ENCODE measurements around the gene OTOP1.
"Not testable (repeated sequence)": the region's sequence is repeated elsewhere in the genome, so short reads cannot be mapped to it uniquely, and the experiment has no call there.

The OTOP1 gene

DNA sequence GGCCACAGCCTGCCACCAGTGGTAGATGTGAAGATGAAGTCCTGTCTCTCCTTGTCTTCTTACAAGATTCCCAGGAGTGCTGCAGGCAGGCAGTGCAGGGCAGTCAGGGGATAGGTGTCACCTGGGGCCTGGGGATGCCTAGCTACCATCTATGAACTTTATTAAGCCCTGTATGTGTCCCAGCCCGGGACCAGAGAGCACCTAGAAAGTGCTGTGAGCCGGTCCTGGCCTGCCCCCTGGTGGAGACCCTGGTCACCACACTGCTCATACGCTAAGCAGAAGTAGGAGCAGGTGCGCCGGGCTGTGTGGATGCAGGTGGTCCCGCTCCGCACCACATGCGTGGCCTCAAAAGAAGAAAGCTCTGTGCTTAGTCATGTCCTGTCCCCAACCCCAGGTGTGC, 81.1 kb downstream of the OTOP1 start:
- not testable (repeated sequence) for H3K27me3 ChIP-seq (replicated peaks; ENCODE audit: control insufficient read depth, insufficient read depth, low read length); H3K36me3 ChIP-seq (ENCODE audit: control insufficient read depth, insufficient read depth, low read length, severe bottlenecking); H3K4me3 ChIP-seq (ENCODE audit: low read length); H3K4me1 ChIP-seq (ENCODE audit: control insufficient read depth, insufficient read depth, low read length); H3K9ac ChIP-seq (ENCODE audit: low read length); H3K9me3 ChIP-seq (ENCODE audit: control insufficient read depth, low read length); DNase-seq (ENCODE audit: low read depth)

DNA sequence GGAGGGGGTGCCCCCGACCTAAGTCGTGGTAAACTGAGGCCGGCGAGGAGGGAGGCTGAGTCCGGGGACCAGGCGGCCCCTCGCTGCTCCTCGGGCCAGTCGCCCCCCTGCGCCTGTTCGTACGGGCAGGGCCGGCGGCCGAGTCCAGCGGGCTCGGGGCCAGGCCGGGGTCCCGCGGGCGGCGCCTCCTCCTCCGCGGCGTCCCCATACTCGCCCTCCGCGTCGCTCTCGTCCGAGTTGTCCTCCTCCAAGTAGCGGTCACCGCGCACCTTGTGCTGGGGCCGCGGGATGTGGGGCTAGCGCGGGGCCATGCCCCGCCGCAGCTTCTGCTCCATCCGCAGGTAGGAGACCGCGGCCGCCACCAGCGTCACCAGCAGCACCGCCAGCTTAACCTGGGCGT, 83.4 kb downstream of the OTOP1 start:
- not testable (repeated sequence) for H3K27me3 ChIP-seq (replicated peaks; ENCODE audit: control insufficient read depth, insufficient read depth, low read length); H3K36me3 ChIP-seq (ENCODE audit: control insufficient read depth, insufficient read depth, low read length, severe bottlenecking); H3K4me3 ChIP-seq (ENCODE audit: low read length); DNase-seq (ENCODE audit: low read depth); H3K9ac ChIP-seq (ENCODE audit: low read length); H3K9me3 ChIP-seq (ENCODE audit: control insufficient read depth, low read length); H3K4me1 ChIP-seq (ENCODE audit: control insufficient read depth, insufficient read depth, low read length)

GRCh38 chr4:4142679-4143078, 84.0 kb downstream of the OTOP1 start:
- not testable (repeated sequence) for H3K4me1 ChIP-seq (ENCODE audit: control insufficient read depth, insufficient read depth, low read length); DNase-seq (ENCODE audit: low read depth); H3K36me3 ChIP-seq (ENCODE audit: control insufficient read depth, insufficient read depth, low read length, severe bottlenecking); H3K4me3 ChIP-seq (ENCODE audit: low read length); H3K9ac ChIP-seq (ENCODE audit: low read length); H3K9me3 ChIP-seq (ENCODE audit: control insufficient read depth, low read length); H3K27me3 ChIP-seq (replicated peaks; ENCODE audit: control insufficient read depth, insufficient read depth, low read length)

DNA sequence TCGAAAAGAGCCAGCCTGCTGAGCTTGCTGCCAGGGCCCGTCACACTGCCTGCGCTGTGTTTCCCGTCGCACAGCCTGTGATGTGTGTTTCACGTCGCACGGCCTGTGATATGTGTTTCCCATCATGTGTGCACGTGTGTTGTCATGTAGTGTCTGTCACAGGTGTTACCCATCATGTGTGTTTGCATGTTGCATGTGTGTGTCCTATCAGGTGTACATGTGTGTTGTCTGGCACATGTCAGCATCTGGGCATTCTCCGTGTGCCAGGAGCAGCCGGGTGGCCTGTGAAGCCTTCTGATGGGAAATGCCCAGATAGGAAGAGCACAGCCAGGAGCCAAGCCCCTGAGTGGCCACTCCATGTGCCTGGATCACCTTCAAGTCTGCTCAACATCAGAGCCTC, 85.5 kb downstream of the OTOP1 start:
- H3K4me1 ChIP-seq (ENCODE audit: control insufficient read depth, insufficient read depth, low read length); H3K9me3 ChIP-seq (ENCODE audit: control insufficient read depth, low read length); H3K4me3 ChIP-seq (ENCODE audit: low read length); H3K27me3 ChIP-seq (replicated peaks; ENCODE audit: control insufficient read depth, insufficient read depth, low read length); H3K9ac ChIP-seq (ENCODE audit: low read length); H3K36me3 ChIP-seq (ENCODE audit: control insufficient read depth, insufficient read depth, low read length, severe bottlenecking); DNase-seq (ENCODE audit: low read depth): not testable (repeated sequence)
